ENCODE results near the gene C3orf52.

The C3orf52 gene

GRCh38 chr3:112043621-112044201 lies 42.5 kb upstream of the C3orf52 start:
- H3K23ac ChIP-seq (ENCODE audit: low read length): no peak overlapping the region
- no peaks in the 10 kb centered on the region for H3K27me3 ChIP-seq (ENCODE audit: insufficient read depth, low read length, poor library complexity)
- H3K9ac ChIP-seq (ENCODE audit: low read length): no peak overlapping the region
- no peak overlapping the region for H4K8ac ChIP-seq (ENCODE audit: low read depth, low read length)
- no peak overlapping the region for H2BK5ac ChIP-seq (ENCODE audit: low read length)
- no peak overlapping the region for H2BK15ac ChIP-seq (replicated peaks; ENCODE audit: low read depth)
- H3K56ac ChIP-seq (ENCODE audit: low read length): no peak overlapping the region
- WGBS (ENCODE audit: extremely low coverage, insufficient coverage, low lambda C conversion rate): no CpG with 5 or more reads among the region's 7 CpGs
- no peak overlapping the region for H2BK120ac ChIP-seq (ENCODE audit: low read depth, low read length)
- peak; percentile 67 for DNase-seq
- H3K36me3 ChIP-seq (ENCODE audit: control insufficient read depth, insufficient read depth, low read length): no peaks in the 10 kb centered on the region
- no peak overlapping the region for H3K4me2 ChIP-seq (ENCODE audit: low read length)
- no peak overlapping the region for H3K4me3 ChIP-seq (ENCODE audit: low read length)
- H3K27ac ChIP-seq (ENCODE audit: low read depth, low read length): no peak overlapping the region
- no peak overlapping the region for H3K18ac ChIP-seq (ENCODE audit: low read length)
- H4K5ac ChIP-seq (ENCODE audit: low read length): no peak overlapping the region
- no peaks in the 10 kb centered on the region for H3K79me2 ChIP-seq (ENCODE audit: control insufficient read depth, insufficient read depth, low read length)
- no peaks in the 10 kb centered on the region for H3K4me1 ChIP-seq (ENCODE audit: control insufficient read depth, low read depth, low read length)
- H3K4ac ChIP-seq (ENCODE audit: low read depth, low read length): no peak overlapping the region
- no peaks in the 10 kb centered on the region for H3K79me1 ChIP-seq (ENCODE audit: low read length)
- no peak overlapping the region for H2AK5ac ChIP-seq (ENCODE audit: low read length)

GRCh38 chr3:112046599-112046998 lies 39.6 kb upstream of the C3orf52 start:
- H3K4me1 ChIP-seq (ENCODE audit: control insufficient read depth, low read depth, low read length): peaks cover 3% of the 10 kb centered on the region
- H3K18ac ChIP-seq (ENCODE audit: low read length): no peak overlapping the region
- H2BK15ac ChIP-seq (replicated peaks; ENCODE audit: low read depth): no peak overlapping the region
- no peak overlapping the region for H3K4me3 ChIP-seq (ENCODE audit: low read length)
- no peak overlapping the region for H3K4me2 ChIP-seq (ENCODE audit: low read length)
- no peaks in the 10 kb centered on the region for H3K79me1 ChIP-seq (ENCODE audit: low read length)
- H3K79me2 ChIP-seq (ENCODE audit: control insufficient read depth, insufficient read depth, low read length): no peaks in the 10 kb centered on the region
- WGBS (ENCODE audit: extremely low coverage, insufficient coverage, low lambda C conversion rate): 100% methylated on average over 1 of the region's 4 CpGs
- no peak overlapping the region for H3K23ac ChIP-seq (ENCODE audit: low read length)
- H3K27ac ChIP-seq (ENCODE audit: low read depth, low read length): no peak overlapping the region
- H3K9ac ChIP-seq (ENCODE audit: low read length): no peak overlapping the region
- H4K8ac ChIP-seq (ENCODE audit: low read depth, low read length): no peak overlapping the region
- H2BK120ac ChIP-seq (ENCODE audit: low read depth, low read length): no peak overlapping the region
- H3K27me3 ChIP-seq (ENCODE audit: insufficient read depth, low read length, poor library complexity): no peaks in the 10 kb centered on the region
- H3K4ac ChIP-seq (ENCODE audit: low read depth, low read length): no peak overlapping the region
- H2AK5ac ChIP-seq (ENCODE audit: low read length): no peak overlapping the region
- no peak overlapping the region for H2BK5ac ChIP-seq (ENCODE audit: low read length)
- H4K5ac ChIP-seq (ENCODE audit: low read length): no peak overlapping the region
- no peak overlapping the region for H3K56ac ChIP-seq (ENCODE audit: low read length)
- no peak for DNase-seq
- H3K36me3 ChIP-seq (ENCODE audit: control insufficient read depth, insufficient read depth, low read length): no peaks in the 10 kb centered on the region

- Histone ChIP-seq H3K79me1 (ENCODE audit: low read length) (no peaks in the 10 kb centered on the region), H4K8ac (ENCODE audit: low read depth, low read length) (no peak overlapping the region), H4K5ac (ENCODE audit: low read length) (no peak overlapping the region), H3K4me1 (ENCODE audit: control insufficient read depth, low read depth, low read length) (peaks cover 3% of the 10 kb centered on the region), H3K9ac (ENCODE audit: low read length) (no peak overlapping the region), H3K23ac (ENCODE audit: low read length) (no peak overlapping the region), H3K36me3 (ENCODE audit: control insufficient read depth, insufficient read depth, low read length) (no peaks in the 10 kb centered on the region), H2BK120ac (ENCODE audit: low read depth, low read length) (no peak overlapping the region), H3K27ac (ENCODE audit: low read depth, low read length) (no peak overlapping the region), H3K4me3 (ENCODE audit: low read length) (no peak overlapping the region), H3K79me2 (ENCODE audit: control insufficient read depth, insufficient read depth, low read length) (no peaks in the 10 kb centered on the region), H2BK5ac (ENCODE audit: low read length) (no peak overlapping the region), H2AK5ac (ENCODE audit: low read length) (no peak overlapping the region), H2BK15ac (replicated peaks; ENCODE audit: low read depth) (no peak overlapping the region), H3K4ac (ENCODE audit: low read depth, low read length) (no peak overlapping the region), H3K27me3 (ENCODE audit: insufficient read depth, low read length, poor library complexity) (no peaks in the 10 kb centered on the region), H3K18ac (ENCODE audit: low read length) (no peak overlapping the region), H3K56ac (ENCODE audit: low read length) (no peak overlapping the region), H3K4me2 (ENCODE audit: low read length) (no peak overlapping the region)
- DNase-seq: no peak
- no CpG with 5 or more reads among the region's 1 CpG for WGBS (ENCODE audit: extremely low coverage, insufficient coverage, low lambda C conversion rate)
Measured at GRCh38 chr3:112047264-112047663, 38.9 kb upstream of the C3orf52 start.

- Histone ChIP-seq H3K36me3 (ENCODE audit: control insufficient read depth, insufficient read depth, low read length) (no peaks in the 10 kb centered on the region), H2BK5ac (ENCODE audit: low read length) (no peak overlapping the region), H3K23ac (ENCODE audit: low read length) (no peak overlapping the region), H4K5ac (ENCODE audit: low read length) (no peak overlapping the region), H3K4me1 (ENCODE audit: control insufficient read depth, low read depth, low read length) (peaks cover 6% of the 10 kb centered on the region), H3K4me3 (ENCODE audit: low read length) (no peak overlapping the region), H3K18ac (ENCODE audit: low read length) (no peak overlapping the region), H3K79me1 (ENCODE audit: low read length) (no peaks in the 10 kb centered on the region), H4K8ac (ENCODE audit: low read depth, low read length) (no peak overlapping the region), H3K4ac (ENCODE audit: low read depth, low read length) (no peak overlapping the region), H3K9ac (ENCODE audit: low read length) (no peak overlapping the region), H3K56ac (ENCODE audit: low read length) (no peak overlapping the region), H3K27ac (ENCODE audit: low read depth, low read length) (no peak overlapping the region), H3K79me2 (ENCODE audit: control insufficient read depth, insufficient read depth, low read length) (no peaks in the 10 kb centered on the region), H2BK120ac (ENCODE audit: low read depth, low read length) (no peak overlapping the region), H3K4me2 (ENCODE audit: low read length) (no peak overlapping the region), H2AK5ac (ENCODE audit: low read length) (no peak overlapping the region), H3K27me3 (ENCODE audit: insufficient read depth, low read length, poor library complexity) (no peaks in the 10 kb centered on the region), H2BK15ac (replicated peaks; ENCODE audit: low read depth) (no peak overlapping the region)
- no CpG with 5 or more reads among the region's 8 CpGs for WGBS (ENCODE audit: extremely low coverage, insufficient coverage, low lambda C conversion rate)
- peak; percentile 87 for DNase-seq
Measured at GRCh38 chr3:112048911-112049310, 37.3 kb upstream of the C3orf52 start.

GRCh38 chr3:112053229-112053628 lies 33.0 kb upstream of the C3orf52 start:
- H2BK5ac ChIP-seq (ENCODE audit: low read length): no peak overlapping the region
- H3K27me3 ChIP-seq (ENCODE audit: insufficient read depth, low read length, poor library complexity): no peaks in the 10 kb centered on the region
- H3K79me2 ChIP-seq (ENCODE audit: control insufficient read depth, insufficient read depth, low read length): no peaks in the 10 kb centered on the region
- no peak overlapping the region for H3K9ac ChIP-seq (ENCODE audit: low read length)
- no peak overlapping the region for H2BK15ac ChIP-seq (replicated peaks; ENCODE audit: low read depth)
- peaks cover 6% of the 10 kb centered on the region for H3K4me1 ChIP-seq (ENCODE audit: control insufficient read depth, low read depth, low read length)
- H3K4me3 ChIP-seq (ENCODE audit: low read length): no peak overlapping the region
- H3K4ac ChIP-seq (ENCODE audit: low read depth, low read length): no peak overlapping the region
- H3K27ac ChIP-seq (ENCODE audit: low read depth, low read length): no peak overlapping the region
- peak overlapping the region; percentile 39 for H3K18ac ChIP-seq (ENCODE audit: low read length)
- H3K56ac ChIP-seq (ENCODE audit: low read length): no peak overlapping the region
- WGBS (ENCODE audit: extremely low coverage, insufficient coverage, low lambda C conversion rate): no CpG with 5 or more reads among the region's 1 CpG
- no peak overlapping the region for H4K8ac ChIP-seq (ENCODE audit: low read depth, low read length)
- no peak overlapping the region for H3K23ac ChIP-seq (ENCODE audit: low read length)
- H3K36me3 ChIP-seq (ENCODE audit: control insufficient read depth, insufficient read depth, low read length): no peaks in the 10 kb centered on the region
- no peak overlapping the region for H2AK5ac ChIP-seq (ENCODE audit: low read length)
- H3K79me1 ChIP-seq (ENCODE audit: low read length): no peaks in the 10 kb centered on the region
- DNase-seq: peak; percentile 66
- peak overlapping the region; percentile 73 for H2BK120ac ChIP-seq (ENCODE audit: low read depth, low read length)
- H3K4me2 ChIP-seq (ENCODE audit: low read length): no peak overlapping the region
- no peak overlapping the region for H4K5ac ChIP-seq (ENCODE audit: low read length)

- H3K4me2 ChIP-seq (ENCODE audit: low read length): no peak overlapping the region
- H3K27ac ChIP-seq (ENCODE audit: low read depth, low read length): no peak overlapping the region
- no peak for DNase-seq
- no peak overlapping the region for H3K4ac ChIP-seq (ENCODE audit: low read depth, low read length)
- H3K79me1 ChIP-seq (ENCODE audit: low read length): no peaks in the 10 kb centered on the region
- no peak overlapping the region for H2BK120ac ChIP-seq (ENCODE audit: low read depth, low read length)
- H3K36me3 ChIP-seq (ENCODE audit: control insufficient read depth, insufficient read depth, low read length): no peaks in the 10 kb centered on the region
- H3K9ac ChIP-seq (ENCODE audit: low read length): no peak overlapping the region
- no peak overlapping the region for H3K56ac ChIP-seq (ENCODE audit: low read length)
- no CpG with 5 or more reads among the region's 6 CpGs for WGBS (ENCODE audit: extremely low coverage, insufficient coverage, low lambda C conversion rate)
- H3K23ac ChIP-seq (ENCODE audit: low read length): no peak overlapping the region
- peaks cover 2% of the 10 kb centered on the region for H3K4me1 ChIP-seq (ENCODE audit: control insufficient read depth, low read depth, low read length)
- H3K27me3 ChIP-seq (ENCODE audit: insufficient read depth, low read length, poor library complexity): no peaks in the 10 kb centered on the region
- no peaks in the 10 kb centered on the region for H3K79me2 ChIP-seq (ENCODE audit: control insufficient read depth, insufficient read depth, low read length)
- H3K18ac ChIP-seq (ENCODE audit: low read length): no peak overlapping the region
- H3K4me3 ChIP-seq (ENCODE audit: low read length): no peak overlapping the region
- no peak overlapping the region for H2BK5ac ChIP-seq (ENCODE audit: low read length)
- H2BK15ac ChIP-seq (replicated peaks; ENCODE audit: low read depth): no peak overlapping the region
- no peak overlapping the region for H4K5ac ChIP-seq (ENCODE audit: low read length)
- H4K8ac ChIP-seq (ENCODE audit: low read depth, low read length): no peak overlapping the region
- no peak overlapping the region for H2AK5ac ChIP-seq (ENCODE audit: low read length)
Measured at GRCh38 chr3:112056451-112056929, 29.7 kb upstream of the C3orf52 start.

All from mesendoderm (in vitro differentiated cells).